ENCODE data around the gene KDM4C. TPM values are rescaled to one million over a fixed set of nuclear protein-coding genes. Genes with fewer than 3 reads are reported as not detected.
A peak's percentile ranks its signal among the peaks of the same experiment; 100 is the strongest.

Gene KDM4C
- total RNA-seq, 2 experiments from 2014 or later: 60.1 to 61.3 TPM

- H3K9me3 Mint-ChIP-seq: peaks cover 2% of the 10 kb centered on the region
- no peak for ATAC-seq (ENCODE audit: poor library complexity)
- no peak overlapping the region for H3K27ac Mint-ChIP-seq
- no peaks in the 10 kb centered on the region for H3K27me3 Mint-ChIP-seq
- peaks cover 3% of the 10 kb centered on the region for H3K36me3 ChIP-seq (ENCODE audit: insufficient read depth, low read length)
- CTCF ChIA-PET: no interaction called here
- H3K4me3 ChIP-seq (ENCODE audit: low read length): no peak overlapping the region
- no peaks in the 10 kb centered on the region for H3K4me1 ChIP-seq (ENCODE audit: insufficient read depth, low read length)
- POLR2A ChIA-PET: no interaction called here
- intact Hi-C loops (cut with DNase I, micrococcal nuclease): no loop called here
- no peak overlapping the region for H3K27ac ChIP-seq (ENCODE audit: low read depth in 1 of 2, low read length in 2 of 2)
- H3K4me3 Mint-ChIP-seq: no peak overlapping the region
- TF ChIP-seq CTCF (IDR thresholded peaks at IDR 0.05): no peak
- DNase-seq: peak in 2 of 14 experiments; percentile 2 to 4
- H3K36me3 Mint-ChIP-seq (ENCODE audit: low read depth): peaks cover 50% of the 10 kb centered on the region
- no peaks in the 10 kb centered on the region for H3K27me3 ChIP-seq (ENCODE audit: control insufficient read depth in 1 of 2, insufficient read depth in 2 of 2, low read length in 2 of 2)
- H3K9me3 ChIP-seq (ENCODE audit: control insufficient read depth in 1 of 2, insufficient read depth in 1 of 2, low read length in 2 of 2): peaks cover 0 to 9% of the 10 kb centered on the region in 2 experiments
- H3K4me1 Mint-ChIP-seq (ENCODE audit: low read depth): peaks cover 37% of the 10 kb centered on the region
Observed at GRCh38 chr9:6931913-6932312, 174.1 kb downstream of the KDM4C start.

GRCh38 chr9:6936103-6936502 is 178.3 kb downstream of the KDM4C start:
- peaks cover 2% of the 10 kb centered on the region for H3K9me3 Mint-ChIP-seq
- no peak overlapping the region for H3K4me3 Mint-ChIP-seq
- ATAC-seq (ENCODE audit: poor library complexity): no peak
- no peak overlapping the region for H3K27ac ChIP-seq (ENCODE audit: low read depth in 1 of 2, low read length in 2 of 2)
- H3K36me3 Mint-ChIP-seq (ENCODE audit: low read depth): peaks cover 56% of the 10 kb centered on the region
- H3K4me3 ChIP-seq (ENCODE audit: low read length): no peak overlapping the region
- peaks cover under 1% of the 10 kb centered on the region for H3K36me3 ChIP-seq (ENCODE audit: insufficient read depth, low read length)
- H3K9me3 ChIP-seq (ENCODE audit: control insufficient read depth in 1 of 2, insufficient read depth in 1 of 2, low read length in 2 of 2): peaks cover 0 to 9% of the 10 kb centered on the region in 2 experiments
- H3K4me1 Mint-ChIP-seq (ENCODE audit: low read depth): peaks cover 25% of the 10 kb centered on the region
- DNase-seq: no peak
- ChIA-PET CTCF (no interaction called here), POLR2A (no interaction called here)
- H3K4me1 ChIP-seq (ENCODE audit: insufficient read depth, low read length): no peaks in the 10 kb centered on the region
- TF ChIP-seq CTCF (IDR thresholded peaks at IDR 0.05): no peak
- no peaks in the 10 kb centered on the region for H3K27me3 ChIP-seq (ENCODE audit: control insufficient read depth in 1 of 2, insufficient read depth in 2 of 2, low read length in 2 of 2)
- H3K27me3 Mint-ChIP-seq: no peaks in the 10 kb centered on the region
- no peak overlapping the region for H3K27ac Mint-ChIP-seq
- intact Hi-C loops (cut with DNase I, micrococcal nuclease): no loop called here

GRCh38 chr9:6937209-6937608 is 179.4 kb downstream of the KDM4C start:
- no peaks in the 10 kb centered on the region for H3K27me3 Mint-ChIP-seq
- peaks cover 56% of the 10 kb centered on the region for H3K36me3 Mint-ChIP-seq (ENCODE audit: low read depth)
- no peak for TF ChIP-seq CTCF (IDR thresholded peaks at IDR 0.05)
- CTCF ChIA-PET: no interaction called here
- Histone ChIP-seq H3K4me1 (ENCODE audit: insufficient read depth, low read length) (no peaks in the 10 kb centered on the region), H3K9me3 (ENCODE audit: control insufficient read depth in 1 of 2, insufficient read depth in 1 of 2, low read length in 2 of 2) (peaks cover 0 to 9% of the 10 kb centered on the region in 2 experiments), H3K27ac (ENCODE audit: low read depth in 1 of 2, low read length in 2 of 2) (no peak overlapping the region), H3K4me3 (ENCODE audit: low read length) (no peak overlapping the region), H3K36me3 (ENCODE audit: insufficient read depth, low read length) (peaks cover 8% of the 10 kb centered on the region), H3K27me3 (ENCODE audit: control insufficient read depth in 1 of 2, insufficient read depth in 2 of 2, low read length in 2 of 2) (no peaks in the 10 kb centered on the region)
- ATAC-seq (ENCODE audit: poor library complexity) (no peak), DNase-seq (no peak)
- H3K4me3 Mint-ChIP-seq: no peak overlapping the region
- H3K27ac Mint-ChIP-seq: no peak overlapping the region
- H3K4me1 Mint-ChIP-seq (ENCODE audit: low read depth): peaks cover 35% of the 10 kb centered on the region
- intact Hi-C loops (cut with DNase I, micrococcal nuclease): no loop called here
- POLR2A ChIA-PET: no interaction called here
- peaks cover 2% of the 10 kb centered on the region for H3K9me3 Mint-ChIP-seq
